AG04450 (cell line): ENCODE measurements around the gene TBC1D16. TPM values are rescaled to one million over a fixed set of nuclear protein-coding genes. Genes with fewer than 3 reads are reported as not detected.

ENCODE experiments used
- CTCF ChIA-PET: fragments of 300-600, 350-600 bp; formaldehyde crosslinking; extraction: SDS; loops from one replicate; lab custom pipeline; 2022; ENCODE audit warnings: antibody characterized with exemption, inconsistent platforms; lab: Charles Lee
- POLR2A ChIA-PET: fragments of 350-600 bp; formaldehyde crosslinking; extraction: SDS; loops from one replicate; lab custom pipeline; 2021; ENCODE audit warnings: antibody characterized with exemption, inconsistent platforms; lab: Yijun Ruan, JAX
- DNase-seq: peaks from one replicate; pipeline ENCODE4 v3.0.0-alpha.2; 2011; ENCODE audit warnings: low read depth, low spot score
- H3K27ac ChIP-seq: one replicate; pipeline ENCODE4 v1.5.1; 2012; ENCODE audit warnings: low read depth, low read length, control low read depth
- H3K27me3 ChIP-seq: one replicate; pipeline ENCODE4 v1.6.0; 2012; ENCODE audit warnings: low read length; ENCODE audit not compliant: control insufficient read depth, insufficient read depth
- H3K4me3 ChIP-seq: 2 replicates; pipeline ENCODE4 v1.5.1; 2011; ENCODE audit warnings: mild to moderate bottlenecking, low read depth, low read length, control low read depth
- H3K9me3 ChIP-seq: 2 replicates; pipeline ENCODE4 v1.5.1; 2012; ENCODE audit warnings: low read length; ENCODE audit not compliant: control insufficient read depth, insufficient read depth
- polyA plus RNA-seq: library from polyadenylated mRNA; depleted of rRNA; stranded (reverse); fragments of >200 nt; gene quantifications from 2 replicates; pipeline ENCODE4 v1.2.3, GENCODE V29; 2011
- TF ChIP-seq, protein P1 (sequence below): IDR thresholded peaks from 2 replicates; pipeline ENCODE4 v1.5.1; 2011; ENCODE audit warnings: low read depth, low read length, control low read depth, inconsistent platforms

The TBC1D16 gene
- polyA plus RNA-seq, 1 experiment = 10.9 TPM

DNA sequence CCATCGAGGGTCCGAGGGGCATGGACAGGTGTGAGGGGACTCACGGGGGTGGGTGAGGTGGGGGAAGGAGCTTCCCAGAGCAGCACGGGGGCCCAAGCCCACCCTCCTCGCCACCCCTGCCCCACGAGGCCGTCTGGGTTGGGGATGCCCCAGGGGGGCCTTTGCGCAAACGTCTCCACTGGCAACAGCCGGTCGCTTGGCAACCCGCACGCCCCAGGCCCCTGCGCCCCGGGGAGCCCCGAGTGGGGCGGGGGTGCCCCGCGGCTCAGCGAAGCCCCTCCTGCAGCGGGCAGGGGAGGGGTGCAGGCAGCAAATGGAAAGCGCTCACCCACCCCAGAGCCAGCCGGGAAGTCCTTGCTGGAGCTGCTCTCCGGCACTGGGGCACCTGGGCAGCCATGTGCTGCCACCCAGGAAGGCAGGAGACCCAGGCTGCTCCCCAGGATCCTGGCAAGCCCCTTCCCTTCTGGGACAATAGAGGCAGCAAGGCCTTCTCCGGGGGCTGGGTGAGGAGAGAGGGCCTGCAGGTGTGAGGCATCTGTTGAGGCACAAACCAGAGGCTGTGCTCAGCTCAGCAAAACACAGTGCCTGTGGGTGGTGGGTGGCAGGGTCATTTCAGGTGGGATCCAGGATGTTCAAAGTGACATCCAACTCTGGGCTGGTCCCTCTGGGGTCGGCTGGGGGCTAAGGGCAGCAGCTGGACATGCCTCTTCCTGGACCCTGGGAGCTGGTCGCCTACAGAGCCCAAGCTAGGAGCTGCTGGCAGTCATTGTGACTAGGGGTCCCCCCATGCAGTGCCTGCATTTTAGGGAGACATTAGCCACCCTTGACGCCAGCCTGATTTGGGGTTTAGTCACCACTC lies 115.6 kb downstream of the TBC1D16 start:
- Histone ChIP-seq H3K9me3 (peaks cover 6% of the 10 kb centered on the region; the same call in 1 of the 2 replicates), H3K27ac (no peak overlapping the region), H3K27me3 (peaks cover 59% of the 10 kb centered on the region), H3K4me3 (no peak overlapping the region)
- TF ChIP-seq, protein P1, sequence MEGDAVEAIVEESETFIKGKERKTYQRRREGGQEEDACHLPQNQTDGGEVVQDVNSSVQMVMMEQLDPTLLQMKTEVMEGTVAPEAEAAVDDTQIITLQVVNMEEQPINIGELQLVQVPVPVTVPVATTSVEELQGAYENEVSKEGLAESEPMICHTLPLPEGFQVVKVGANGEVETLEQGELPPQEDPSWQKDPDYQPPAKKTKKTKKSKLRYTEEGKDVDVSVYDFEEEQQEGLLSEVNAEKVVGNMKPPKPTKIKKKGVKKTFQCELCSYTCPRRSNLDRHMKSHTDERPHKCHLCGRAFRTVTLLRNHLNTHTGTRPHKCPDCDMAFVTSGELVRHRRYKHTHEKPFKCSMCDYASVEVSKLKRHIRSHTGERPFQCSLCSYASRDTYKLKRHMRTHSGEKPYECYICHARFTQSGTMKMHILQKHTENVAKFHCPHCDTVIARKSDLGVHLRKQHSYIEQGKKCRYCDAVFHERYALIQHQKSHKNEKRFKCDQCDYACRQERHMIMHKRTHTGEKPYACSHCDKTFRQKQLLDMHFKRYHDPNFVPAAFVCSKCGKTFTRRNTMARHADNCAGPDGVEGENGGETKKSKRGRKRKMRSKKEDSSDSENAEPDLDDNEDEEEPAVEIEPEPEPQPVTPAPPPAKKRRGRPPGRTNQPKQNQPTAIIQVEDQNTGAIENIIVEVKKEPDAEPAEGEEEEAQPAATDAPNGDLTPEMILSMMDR = no peak
- CTCF ChIA-PET = interaction anchor here (1.1 kb wide), 1 partner anchor 131 kb away, joined by 5 read pairs; no protein-coding TSS in a partner anchor
- DNase-seq = no peak
- POLR2A ChIA-PET = no interaction called here

DNA sequence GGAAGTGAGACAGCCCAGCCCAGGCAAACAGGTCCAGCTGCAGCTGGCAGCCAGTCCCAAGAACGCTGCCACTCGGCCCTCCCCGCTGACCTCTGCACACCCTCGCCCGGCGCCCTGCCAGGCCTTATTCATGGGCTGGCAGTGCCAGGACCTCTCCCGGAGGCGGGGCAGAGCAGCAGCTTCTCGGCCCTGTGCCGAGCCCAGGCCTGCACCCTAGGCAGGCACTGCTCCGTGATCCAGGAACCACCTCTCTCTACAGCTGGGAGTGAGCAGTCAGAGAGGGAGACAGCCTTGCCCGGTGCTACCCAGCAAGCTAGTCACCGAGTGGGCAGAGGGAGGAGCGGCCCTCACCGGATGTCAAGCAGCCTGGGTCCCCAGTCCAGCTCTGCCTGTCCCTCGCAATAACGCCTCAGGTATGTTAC lies 116.5 kb downstream of the TBC1D16 start:
- no peak for DNase-seq
- TF ChIP-seq, protein P1 = no peak
- POLR2A ChIA-PET = no interaction called here

DNA sequence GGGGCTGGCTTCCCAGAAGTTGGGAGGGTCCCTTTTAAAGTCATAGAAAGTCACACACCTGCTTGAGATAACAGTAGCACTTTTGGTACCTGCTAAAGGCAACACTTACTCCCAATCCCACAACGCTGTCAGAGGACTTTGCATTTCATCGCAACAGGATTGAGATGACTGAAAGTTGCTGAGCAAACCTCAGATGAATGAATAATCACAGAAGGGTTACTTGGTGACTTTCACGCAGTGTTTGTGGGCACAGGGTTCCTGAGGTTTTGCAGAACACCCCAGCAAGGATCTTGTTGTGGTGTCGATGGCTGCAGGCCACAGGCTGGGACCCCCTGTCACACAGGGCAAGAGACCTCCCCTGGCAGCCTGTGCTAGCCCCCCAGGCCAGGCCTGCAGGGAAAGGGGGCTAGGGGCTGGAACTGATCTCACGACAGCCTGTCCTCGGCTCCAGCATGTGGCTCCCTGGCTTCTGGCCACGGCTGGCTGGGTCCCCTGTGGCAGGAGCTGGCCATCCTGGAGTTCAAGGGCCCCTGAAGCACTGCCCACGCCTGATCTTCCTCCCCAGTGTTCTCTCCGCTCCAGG lies 117.0 kb downstream of the TBC1D16 start:
- POLR2A ChIA-PET = no interaction called here
- no peak overlapping the region for H3K27ac ChIP-seq
- CTCF ChIA-PET = interaction anchor here (1.0 kb wide), 1 partner anchor 90 kb away, joined by 3 read pairs; no protein-coding TSS in a partner anchor
- no peak for DNase-seq
- TF ChIP-seq, protein P1 = no peak
- H3K9me3 ChIP-seq = peaks cover 6% of the 10 kb centered on the region; the same call in 1 of the 2 replicates
- H3K4me3 ChIP-seq = no peak overlapping the region
- peaks cover 59% of the 10 kb centered on the region for H3K27me3 ChIP-seq

More for the DNA sequence above, 116.5 kb downstream of the TBC1D16 start:
- Histone ChIP-seq H3K9me3 (peaks cover 6% of the 10 kb centered on the region; the same call in 1 of the 2 replicates), H3K27ac (no peak overlapping the region), H3K4me3 (no peak overlapping the region), H3K27me3 (peaks cover 57% of the 10 kb centered on the region)
- CTCF ChIA-PET = interaction anchor here (1.0 to 1.1 kb wide), 2 partner anchors 89 to 130 kb away, joined by 3 to 5 read pairs; no protein-coding TSS in a partner anchor

DNA sequence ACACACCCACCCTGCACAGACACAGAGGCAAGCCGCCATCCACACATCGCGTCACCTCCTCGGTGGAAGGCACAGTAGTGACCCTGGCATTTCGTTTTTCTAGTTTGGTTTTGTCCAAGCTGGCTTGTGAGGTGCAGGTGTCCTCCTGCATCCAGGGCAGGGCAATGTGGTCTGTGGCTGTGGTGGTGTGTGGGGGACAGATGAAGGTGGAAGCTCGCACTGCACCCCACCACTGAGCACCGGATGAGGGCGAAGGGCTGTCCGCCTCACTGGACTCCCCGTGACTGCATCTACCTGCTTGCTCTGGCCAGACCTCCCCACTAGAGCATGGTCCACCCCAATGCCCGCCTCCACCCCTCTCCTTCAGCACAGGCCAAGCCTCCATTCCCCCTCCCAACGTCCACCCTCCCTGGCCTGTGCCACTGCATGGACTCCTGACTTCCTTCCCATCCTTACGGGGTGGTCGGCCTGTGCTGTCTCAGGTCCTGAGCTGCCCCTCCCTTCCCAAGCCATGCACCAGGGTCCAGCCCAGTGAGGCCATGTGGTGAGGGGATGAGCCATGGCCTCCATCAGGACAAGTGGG lies 117.7 kb downstream of the TBC1D16 start:
- Histone ChIP-seq H3K4me3 (no peak overlapping the region), H3K27ac (no peak overlapping the region), H3K9me3 (peaks cover 6% of the 10 kb centered on the region; the same call in 1 of the 2 replicates), H3K27me3 (peaks cover 57% of the 10 kb centered on the region)
- no peak for DNase-seq
- CTCF ChIA-PET = no interaction called here
- TF ChIP-seq, protein P1 = no peak
- POLR2A ChIA-PET = no interaction called here
